ENCODE data around the gene GOLM1. TPM values are rescaled to one million over a fixed set of nuclear protein-coding genes. Genes with fewer than 3 reads are reported as not detected.
A peak's percentile ranks its signal among the peaks of the same experiment; 100 is the strongest.

GOLM1 gene
- total and polyA plus RNA-seq, 2 of the 4 experiments (the other 2 are of a cell fraction), result 54.8 to 59.2 TPM

GRCh38 chr9:86119457-86119856 is 20.1 kb upstream of the GOLM1 start:
- Histone ChIP-seq H3K14ac (replicated peaks; ENCODE audit: low read depth, low read length) (no peak overlapping the region), H2AK5ac (ENCODE audit: low read depth, low read length) (no peak overlapping the region), H3K9ac (ENCODE audit: low read depth, low read length) (no peak overlapping the region), H3K36me3 (ENCODE audit: control insufficient read depth, insufficient read depth, low read length) (no peaks in the 10 kb centered on the region), H3K9me3 (ENCODE audit: control insufficient read depth, insufficient read depth, low read length) (no peaks in the 10 kb centered on the region), H3K9me1 (ENCODE audit: insufficient read depth, low read length) (no peaks in the 10 kb centered on the region), H2BK15ac (ENCODE audit: low read depth, low read length) (no peak overlapping the region), H2BK120ac (ENCODE audit: low read depth, low read length) (no peak overlapping the region), H4K5ac (ENCODE audit: low read depth, low read length) (no peak overlapping the region), H3K4me3 (ENCODE audit: insufficient read depth, low read depth, low read length) (no peak overlapping the region), H4K91ac (ENCODE audit: insufficient read depth, low read depth, low read length) (no peak overlapping the region), H3K4me1 (ENCODE audit: control insufficient read depth, insufficient read depth, low read length) (no peaks in the 10 kb centered on the region), H3K27me3 (ENCODE audit: control insufficient read depth, insufficient read depth, low read length) (peaks cover 2% of the 10 kb centered on the region), H2AK9ac (replicated peaks; ENCODE audit: low read depth, low read length, poor library complexity) (peak overlapping the region; percentile 7), H4K20me1 (ENCODE audit: insufficient read depth, low read length) (no peaks in the 10 kb centered on the region), H2AFZ (replicated peaks; ENCODE audit: low read length, poor library complexity) (peak overlapping the region; percentile 30), H3K23ac (ENCODE audit: low read depth, low read length) (no peak overlapping the region), H4K8ac (ENCODE audit: low read depth in 2 of 2, low read length in 2 of 2) (no peak overlapping the region), H3K18ac (ENCODE audit: low read depth, low read length) (no peak overlapping the region), H2BK5ac (ENCODE audit: low read depth, low read length, poor library complexity, severe bottlenecking) (no peak overlapping the region), H3K79me1 (ENCODE audit: low read depth in 1 of 2, low read length in 2 of 2) (no peaks in the 10 kb centered on the region), H3K27ac (ENCODE audit: insufficient read depth, low read length) (no peak overlapping the region), H2BK20ac (ENCODE audit: low read depth, low read length) (no peak overlapping the region), H3K4ac (ENCODE audit: low read depth, low read length) (no peak overlapping the region), H3K56ac (ENCODE audit: extremely low read depth, insufficient read depth, low read length) (no peak overlapping the region), H3K4me2 (ENCODE audit: low read depth, low read length) (no peak overlapping the region)
- WGBS, 2 experiments (ENCODE audit: extremely low coverage in 2 of 2, insufficient read length in 1 of 2), result 70% methylated on average over 2 of the region's 5 CpGs; no CpG with 5 or more reads in 1 of the 2 experiments
- TF ChIP-seq POLR2A (IDR thresholded peaks at IDR 0.05; ENCODE audit: low read depth, low read length), result no peak
- no peak for TF ChIP-seq RFX5 (IDR thresholded peaks at IDR 0.05; ENCODE audit: low read depth, low read length)
- no peak for TF ChIP-seq CTCF (conservative IDR thresholded peaks at IDR 0.05; ENCODE audit: low read depth, low read length)
- TF ChIP-seq SMC3 (IDR thresholded peaks at IDR 0.05; ENCODE audit: low read depth, low read length), result no peak
- no peak for TF ChIP-seq CHD1 (IDR thresholded peaks at IDR 0.05; ENCODE audit: low read depth, low read length)
- TF ChIP-seq FOS (IDR thresholded peaks at IDR 0.05; ENCODE audit: low read depth, low read length), result no peak
- TF ChIP-seq RCOR1 (IDR thresholded peaks at IDR 0.05; ENCODE audit: insufficient replicate concordance, low read length), result no peak
- intact Hi-C loops (cut with micrococcal nuclease), result no loop called here
- ATAC-seq (ENCODE audit: low read depth), result no peak
- CTCF ChIA-PET, result no interaction called here
- in situ Hi-C loops (cut with MboI; ENCODE audit: low sequenced_read_pairs), result no loop called here
- dilution Hi-C loops (cut with HindIII; ENCODE audit: low sequenced_read_pairs, unreplicated experiment), result no loop called here
- DNase-seq, result no peak
- POLR2A ChIA-PET (ENCODE audit: unreplicated experiment), result no interaction called here
- no TSS peak for BruUV-seq (replicated peaks)

Measured in IMR-90 (cell line).